ENCODE results near the gene HNRNPM.

Gene HNRNPM

GRCh38 chr19:8485561-8486371 is 41.0 kb downstream of the HNRNPM start (continued):
- TF ChIP-seq CSRNP3 (CRISPR knock-in tag; IDR thresholded peaks at IDR 0.05) = no peak
- TF ChIP-seq ZNF565 (CRISPR knock-in tag; conservative IDR thresholded peaks at IDR 0.05; ENCODE audit: low read depth) = no peak
- TF ChIP-seq CSDC2 (CRISPR knock-in tag; IDR thresholded peaks at IDR 0.05) = no peak

- no peak for ATAC-seq
- TF ChIP-seq CSDC2 (CRISPR knock-in tag; IDR thresholded peaks at IDR 0.05) (no peak), ESRRG (CRISPR knock-in tag; IDR thresholded peaks at IDR 0.05) (no peak), ARNTL (CRISPR knock-in tag; IDR thresholded peaks at IDR 0.05; ENCODE audit: borderline replicate concordance, low read depth) (no peak), PATZ1 (CRISPR knock-in tag; IDR thresholded peaks at IDR 0.05; ENCODE audit: borderline replicate concordance) (no peak), OSR1 (CRISPR knock-in tag; IDR thresholded peaks at IDR 0.05) (no peak), BACH2 (CRISPR knock-in tag; IDR thresholded peaks at IDR 0.05; ENCODE audit: borderline replicate concordance) (no peak), TCF4 (CRISPR knock-in tag; IDR thresholded peaks at IDR 0.05; ENCODE audit: borderline replicate concordance) (no peak), POU6F1 (CRISPR knock-in tag; IDR thresholded peaks at IDR 0.05; ENCODE audit: borderline replicate concordance, low read depth) (no peak), ZFP30 (CRISPR knock-in tag; IDR thresholded peaks at IDR 0.05) (no peak), CSRNP3 (CRISPR knock-in tag; IDR thresholded peaks at IDR 0.05) (no peak), ZNF70 (CRISPR knock-in tag; IDR thresholded peaks at IDR 0.05) (no peak), SNAI2 (CRISPR knock-in tag; IDR thresholded peaks at IDR 0.05) (no peak), TOX (CRISPR knock-in tag; IDR thresholded peaks at IDR 0.05; ENCODE audit: borderline replicate concordance) (no peak), PPARA (CRISPR knock-in tag; IDR thresholded peaks at IDR 0.05; ENCODE audit: borderline replicate concordance) (no peak), TSHZ2 (CRISPR knock-in tag; IDR thresholded peaks at IDR 0.05) (no peak), ZNF565 (CRISPR knock-in tag; conservative IDR thresholded peaks at IDR 0.05; ENCODE audit: low read depth) (no peak), ZNF8 (CRISPR knock-in tag; IDR thresholded peaks at IDR 0.05) (no peak), ZFP3 (CRISPR knock-in tag; IDR thresholded peaks at IDR 0.05) (no peak)
Measured at GRCh38 chr19:8486661-8487136, 41.9 kb downstream of the HNRNPM start.

GRCh38 chr19:8487137-8487851 is 42.5 kb downstream of the HNRNPM start:
- ATAC-seq = no peak
- TF ChIP-seq ARNTL (CRISPR knock-in tag; IDR thresholded peaks at IDR 0.05; ENCODE audit: borderline replicate concordance, low read depth) = no peak
- TF ChIP-seq GLIS3 (CRISPR knock-in tag; IDR thresholded peaks at IDR 0.05) = no peak
- TF ChIP-seq POU6F1 (CRISPR knock-in tag; IDR thresholded peaks at IDR 0.05; ENCODE audit: borderline replicate concordance, low read depth) = no peak
- no peak for TF ChIP-seq RARB (CRISPR knock-in tag; IDR thresholded peaks at IDR 0.05)
- no peak for TF ChIP-seq SNAI2 (CRISPR knock-in tag; IDR thresholded peaks at IDR 0.05)
- no peak for TF ChIP-seq ISL1 (CRISPR knock-in tag; IDR thresholded peaks at IDR 0.05)
- TF ChIP-seq TSHZ2 (CRISPR knock-in tag; IDR thresholded peaks at IDR 0.05) = no peak
- no peak for TF ChIP-seq CSDC2 (CRISPR knock-in tag; IDR thresholded peaks at IDR 0.05)

Data from SK-N-SH treated with all-trans-retinoic acid at 6 μM for 48 hours (cell line).